IMR-90 (cell line): ENCODE results near the gene DSCAML1. TPM values are rescaled to one million over a fixed set of nuclear protein-coding genes. Genes with fewer than 3 reads are reported as not detected.

Source experiments
- ATAC-seq: fragments of 200-7000 bp; cut with Tn5 transposase; 2 replicates; pipeline ENCODE4 v1.9.1; 2020; ENCODE audit warnings: low read depth, mild to moderate bottlenecking, moderate library complexity
- BruUV-seq: library from RNA; stranded (reverse); fragments of 400-500 nt; replicated peaks from 2 replicates; lab custom pipeline; 2021; lab: Mats Ljungman, UMichigan
- CTCF ChIA-PET: fragments of 300-600 bp; formaldehyde crosslinking; extraction: SDS; loops from one replicate; lab custom pipeline; 2021; ENCODE audit warnings: antibody characterized with exemption; lab: Yijun Ruan, JAX
- POLR2A ChIA-PET: fragments of 300-600 bp; sonication (Branson Sonifier 250); formaldehyde crosslinking; loops from one replicate; lab custom pipeline; 2022; ENCODE audit warnings: antibody characterized with exemption; ENCODE audit not compliant: unreplicated experiment; lab: Charles Lee
- DNase-seq: peaks from one replicate; pipeline ENCODE4 v3.0.0; 2013
- H2AFZ ChIP-seq: replicated peaks from 2 replicates; pipeline ENCODE3; 2013; ENCODE audit warnings: low read length, mild to moderate bottlenecking; ENCODE audit not compliant: poor library complexity
- H2AK5ac ChIP-seq: 2 replicates; pipeline ENCODE4 v1.6.1; 2013; ENCODE audit warnings: low read depth, low read length, inconsistent platforms
- H2AK9ac ChIP-seq: replicated peaks from 2 replicates; pipeline ENCODE3; 2013; ENCODE audit warnings: mild to moderate bottlenecking, low read depth, low read length, moderate library complexity; ENCODE audit not compliant: poor library complexity
- H2BK120ac ChIP-seq: 2 replicates; pipeline ENCODE4 v1.6.1; 2013; ENCODE audit warnings: low read depth, low read length, inconsistent platforms
- H2BK15ac ChIP-seq: 3 replicates; pipeline ENCODE4 v1.6.1; 2013; ENCODE audit warnings: low read depth, low read length, inconsistent platforms
- H2BK20ac ChIP-seq: 2 replicates; pipeline ENCODE4 v1.6.1; 2013; ENCODE audit warnings: low read depth, mild to moderate bottlenecking, inconsistent platforms, low read length, moderate library complexity
- H2BK5ac ChIP-seq: 2 replicates; pipeline ENCODE4 v1.6.1; 2013; ENCODE audit warnings: mild to moderate bottlenecking, low read depth, low read length, inconsistent platforms; ENCODE audit not compliant: poor library complexity, severe bottlenecking
- H3K14ac ChIP-seq: replicated peaks from 2 replicates; pipeline ENCODE4 v1.6.1; 2013; ENCODE audit warnings: low read depth, low read length, inconsistent platforms
- H3K18ac ChIP-seq: 2 replicates; pipeline ENCODE4 v1.6.1; 2013; ENCODE audit warnings: low read depth, low read length, control low read depth
- H3K23ac ChIP-seq: 2 replicates; pipeline ENCODE4 v1.6.1; 2013; ENCODE audit warnings: low read depth, low read length, inconsistent platforms
- H3K27ac ChIP-seq: 2 replicates; pipeline ENCODE4 v1.5.1; 2013; ENCODE audit warnings: mild to moderate bottlenecking, control low read depth, low read length; ENCODE audit not compliant: insufficient read depth
- H3K27me3 ChIP-seq: 2 replicates; pipeline ENCODE4 v1.6.1; 2013; ENCODE audit warnings: low read length; ENCODE audit not compliant: control insufficient read depth, insufficient read depth
- H3K36me3 ChIP-seq: 2 replicates; pipeline ENCODE4 v1.6.1; 2013; ENCODE audit warnings: low read length, mixed read lengths; ENCODE audit not compliant: control insufficient read depth, insufficient read depth
- H3K4ac ChIP-seq: 2 replicates; pipeline ENCODE4 v1.6.1; 2013; ENCODE audit warnings: low read depth, low read length, inconsistent platforms
- H3K4me1 ChIP-seq: 2 replicates; pipeline ENCODE4 v1.6.1; 2013; ENCODE audit warnings: low read length, mixed read lengths; ENCODE audit not compliant: control insufficient read depth, insufficient read depth
- H3K4me2 ChIP-seq: 2 replicates; pipeline ENCODE4 v1.6.1; 2013; ENCODE audit warnings: low read depth, mild to moderate bottlenecking, control low read depth, low read length, moderate library complexity
- H3K4me3 ChIP-seq: 2 replicates; pipeline ENCODE4 v1.5.1; 2013; ENCODE audit warnings: low read depth, mild to moderate bottlenecking, control low read depth, low read length, moderate library complexity; ENCODE audit not compliant: insufficient read depth
- H3K56ac ChIP-seq: 2 replicates; pipeline ENCODE4 v1.6.1; 2013; ENCODE audit warnings: low read length, inconsistent platforms; ENCODE audit not compliant: insufficient read depth; ENCODE audit errors: extremely low read depth
- H3K79me1 ChIP-seq, 2 experiments: 2 replicates each; pipeline ENCODE4 v1.6.1; 2013; ENCODE audit warnings: low read length in 2 of 2, inconsistent platforms in 1 of 2, low read depth in 1 of 2
- H3K9ac ChIP-seq: 2 replicates; pipeline ENCODE4 v1.6.1; 2013; ENCODE audit warnings: low read depth, low read length, control low read depth
- H3K9me1 ChIP-seq: 2 replicates; pipeline ENCODE4 v1.6.1; 2013; ENCODE audit warnings: low read length, inconsistent platforms; ENCODE audit not compliant: insufficient read depth
- H3K9me3 ChIP-seq: 2 replicates; pipeline ENCODE4 v1.6.1; 2013; ENCODE audit warnings: low read length; ENCODE audit not compliant: control insufficient read depth, insufficient read depth
- H4K20me1 ChIP-seq: 2 replicates; pipeline ENCODE4 v1.6.1; 2013; ENCODE audit warnings: low read length, inconsistent platforms; ENCODE audit not compliant: insufficient read depth
- H4K5ac ChIP-seq: 2 replicates; pipeline ENCODE4 v1.6.1; 2013; ENCODE audit warnings: mild to moderate bottlenecking, low read depth, low read length, control low read depth
- H4K8ac ChIP-seq, 2 experiments: 2 replicates each; pipeline ENCODE4 v1.6.1; 2013; ENCODE audit warnings: low read depth in 2 of 2, low read length in 2 of 2, control low read depth in 1 of 2, inconsistent platforms in 1 of 2
- H4K91ac ChIP-seq: 2 replicates; pipeline ENCODE4 v1.6.1; 2013; ENCODE audit warnings: low read depth, low read length, inconsistent platforms; ENCODE audit not compliant: insufficient read depth
- CEBPB ChIP-seq: IDR thresholded peaks from 2 replicates; pipeline ENCODE4 v1.6.1; 2012; ENCODE audit warnings: low read depth, low read length, improper control_type of control experiment
- WGBS, 2 experiments: methylation state at CpG; one replicate each; pipeline versions ENCODE4 v1.1.5 to v1.1.7; 2013; ENCODE audit warnings: missing lambda C conversion rate in 2 of 2; ENCODE audit not compliant: insufficient read length in 1 of 2; ENCODE audit errors: extremely low coverage in 2 of 2; 5-methylcytosine and 5-hydroxymethylcytosine counted together
- dilution Hi-C: fragments of 300-500 bp; cut with HindIII; formaldehyde crosslinking; loops from one replicate; pipeline ENCODE4 v1.14.3; 2018; ENCODE audit warnings: low sequenced_read_pairs; ENCODE audit not compliant: unreplicated experiment
- in situ Hi-C: fragments of 300-500 bp; cut with MboI; formaldehyde crosslinking; loops from 3 replicates; pipeline ENCODE4 v1.14.3; 2019; ENCODE audit warnings: low sequenced_read_pairs, inconsistent platforms, mixed read lengths
- intact Hi-C: fragments of 100-400 bp; cut with micrococcal nuclease; formaldehyde crosslinking; loops from 2 replicates; pipeline ENCODE4 v1.10.0; 2022
- polyA plus RNA-seq, 3 experiments: library from polyadenylated mRNA; depleted of rRNA; stranded (reverse); fragments of >200 nt; gene quantifications; 2 replicates each; pipeline ENCODE4 v1.2.3, GENCODE V29; 2012; ENCODE audit warnings: low replicate concordance in 1 of 3
- total RNA-seq: library from RNA; depleted of rRNA; stranded (reverse); fragments of >200 nt; gene quantifications from 2 replicates; pipeline ENCODE4 v1.2.3, GENCODE V29; 2012

The DSCAML1 gene
- total and polyA plus RNA-seq, 2 of the 4 experiments (the other 2 are of a cell fraction), result not detected

- intact Hi-C loops, result no loop called here
- Histone ChIP-seq H3K36me3 (no peaks in the 10 kb centered on the region), H2BK5ac (no peak overlapping the region), H3K56ac (no peak overlapping the region), H3K9me1 (no peaks in the 10 kb centered on the region), H3K9me3 (no peaks in the 10 kb centered on the region), H3K14ac (no peak overlapping the region), H3K23ac (no peak overlapping the region), H2BK20ac (no peak overlapping the region), H4K5ac (no peak overlapping the region), H3K4ac (no peak overlapping the region), H3K4me3 (no peak overlapping the region), H2BK120ac (no peak overlapping the region), H3K27me3 (peaks cover 28% of the 10 kb centered on the region), H3K18ac (no peak overlapping the region), H3K9ac (no peak overlapping the region), H2BK15ac (no peak overlapping the region), H3K4me1 (no peaks in the 10 kb centered on the region), H2AK9ac (no peak overlapping the region), H3K4me2 (no peak overlapping the region), H4K20me1 (no peaks in the 10 kb centered on the region), H2AFZ (no peak overlapping the region), H3K27ac (no peak overlapping the region), H3K79me1 (no peaks in the 10 kb centered on the region), H4K8ac (no peak overlapping the region), H4K91ac (no peak overlapping the region), H2AK5ac (no peak overlapping the region)
- 34% methylated on average over 8 of the region's 18 CpGs; no CpG with 5 or more reads in 1 of the 2 experiments for WGBS, 2 experiments
- ChIA-PET POLR2A (no interaction called here), CTCF (no interaction called here)
- no peak for TF ChIP-seq CEBPB
- no peak for DNase-seq
- in situ Hi-C loops, result no loop called here
- no peak for ATAC-seq
- dilution Hi-C loops, result no loop called here
- BruUV-seq, result no TSS peak
Measured at GRCh38 chr11:117529816-117530215, 267.2 kb downstream of the DSCAML1 start.
